GM12891 (cell line): Measurements from ENCODE around the gene CCR5AS.

Experiments used
- POLR2A ChIP-seq: IDR thresholded peaks from 2 replicates; pipeline ENCODE4 v1.6.1; 2011; ENCODE audit warnings: low read depth, low read length, control low read depth
- POLR2AphosphoS5 ChIP-seq: IDR thresholded peaks from 2 replicates; pipeline ENCODE4 v1.6.1; 2011; ENCODE audit warnings: low read depth, low read length, control low read depth
- POU2F2 ChIP-seq: IDR thresholded peaks from 2 replicates; pipeline ENCODE4 v1.6.1; 2011; ENCODE audit warnings: low read depth, mild to moderate bottlenecking, control low read depth, low read length, moderate library complexity
- TAF1 ChIP-seq: IDR thresholded peaks from 2 replicates; pipeline ENCODE4 v1.6.1; 2011; ENCODE audit warnings: low read depth, low read length, control low read depth

GRCh38 chr3:46335541-46335940, 71.3 kb downstream of the CCR5AS start:
- TF ChIP-seq POLR2AphosphoS5 (no peak), TAF1 (no peak), POLR2A (no peak), POU2F2 (no peak)
